IPS DF 4.7 (cell line): ENCODE measurements around the gene WNK4.

ENCODE experiments used
- DNase-seq: peaks from one replicate; pipeline ENCODE4 v3.0.0-alpha.2; 2013; ENCODE audit warnings: low spot score; ENCODE audit errors: extremely low read depth

The WNK4 gene

GRCh38 chr17:42833767-42834422 is 53.5 kb downstream of the WNK4 start:
- DNase-seq, result no peak

GRCh38 chr17:42835732-42836131 is 55.3 kb downstream of the WNK4 start:
- DNase-seq, result no peak

- DNase-seq, result no peak
Observed at GRCh38 chr17:42841975-42842685, 61.7 kb downstream of the WNK4 start.

- no peak for DNase-seq
Observed at GRCh38 chr17:42843358-42843934, 63.0 kb downstream of the WNK4 start.

- DNase-seq, result no peak
Observed at GRCh38 chr17:42844271-42844670, 63.9 kb downstream of the WNK4 start, which contains the start of gene AOC2. TSS of gene AOC2 (plus strand) at chr17:42844580. CDS start at chr17:42844627, 47 bp downstream.

GRCh38 chr17:42844761-42845555 is 64.5 kb downstream of the WNK4 start:
- DNase-seq, result no peak

- DNase-seq, result no peak
Observed at GRCh38 chr17:42845556-42845917, 65.1 kb downstream of the WNK4 start.

- DNase-seq, result no peak
Observed at GRCh38 chr17:42845918-42846593, 65.6 kb downstream of the WNK4 start.
